HEK293 (cell line): ENCODE data around the gene CEP72.

Experiments
- CTCF ChIP-seq: fragments of 450-650 bp; formaldehyde crosslinking; IDR thresholded peaks from 2 replicates; pipeline ENCODE4 v1.5.1; 2016; ENCODE audit warnings: missing biosample characterization, missing genetic modification characterization
- ZBTB11 ChIP-seq: fragments of 450-650 bp; formaldehyde crosslinking; conservative IDR thresholded peaks from 2 replicates; pipeline ENCODE4 v1.5.1; 2016; ENCODE audit warnings: low read depth, missing biosample characterization, missing genetic modification characterization
- TF ChIP-seq, protein P1 (sequence below): fragments of 450-650 bp; formaldehyde crosslinking; IDR thresholded peaks from 2 replicates; pipeline ENCODE4 v1.5.1; 2016; ENCODE audit warnings: missing biosample characterization, missing genetic modification characterization

DNA sequence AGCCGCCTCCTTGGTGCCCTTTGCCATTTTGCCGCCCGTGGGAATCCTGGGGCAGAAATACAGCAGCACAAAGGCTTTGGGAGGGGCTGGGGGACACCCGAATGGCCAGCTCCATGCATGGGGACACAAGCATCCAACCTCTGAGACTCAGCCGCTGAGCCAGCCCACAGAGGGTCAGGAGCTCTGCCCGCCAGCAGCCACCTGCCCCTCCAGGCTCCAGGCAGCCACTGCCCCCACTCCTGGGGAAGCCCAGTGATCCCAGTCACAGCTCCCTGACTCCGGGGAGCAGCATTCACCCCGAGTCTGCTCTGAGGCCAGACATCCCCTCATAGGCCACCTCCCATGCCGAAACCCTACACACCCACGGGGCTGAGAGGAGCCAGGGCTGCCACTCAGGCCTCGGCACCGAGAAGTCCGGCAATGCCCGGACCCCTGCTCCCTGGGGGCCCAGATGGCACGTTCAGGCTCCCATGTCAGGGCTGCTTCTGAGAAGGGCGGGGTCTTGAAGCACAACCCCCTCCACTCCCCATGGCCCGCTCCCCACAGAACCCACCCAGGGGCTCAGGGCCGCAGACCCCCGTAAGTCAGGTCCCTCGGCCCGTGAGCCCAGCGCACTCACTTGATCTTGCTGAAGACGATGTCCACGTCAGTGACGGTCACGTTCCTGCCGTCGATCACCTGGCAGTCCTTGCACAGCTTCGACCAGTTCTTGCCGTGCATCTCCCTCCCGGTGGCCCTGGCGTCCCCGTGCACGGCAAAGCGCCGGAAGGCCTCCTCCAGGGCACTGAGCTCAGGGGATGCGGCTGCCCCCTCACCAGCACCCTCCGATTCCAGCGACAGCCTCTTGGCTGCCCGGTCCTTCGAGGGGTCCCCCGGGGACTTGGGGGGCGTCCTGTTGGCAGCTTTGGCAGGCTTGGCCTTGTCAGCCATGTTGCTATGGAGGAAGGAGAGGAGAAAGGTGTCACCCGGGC lies 65.3 kb downstream of the CEP72 start:
- TF ChIP-seq CTCF (tag by site-specific recombination): no peak
- TF ChIP-seq, protein P1, sequence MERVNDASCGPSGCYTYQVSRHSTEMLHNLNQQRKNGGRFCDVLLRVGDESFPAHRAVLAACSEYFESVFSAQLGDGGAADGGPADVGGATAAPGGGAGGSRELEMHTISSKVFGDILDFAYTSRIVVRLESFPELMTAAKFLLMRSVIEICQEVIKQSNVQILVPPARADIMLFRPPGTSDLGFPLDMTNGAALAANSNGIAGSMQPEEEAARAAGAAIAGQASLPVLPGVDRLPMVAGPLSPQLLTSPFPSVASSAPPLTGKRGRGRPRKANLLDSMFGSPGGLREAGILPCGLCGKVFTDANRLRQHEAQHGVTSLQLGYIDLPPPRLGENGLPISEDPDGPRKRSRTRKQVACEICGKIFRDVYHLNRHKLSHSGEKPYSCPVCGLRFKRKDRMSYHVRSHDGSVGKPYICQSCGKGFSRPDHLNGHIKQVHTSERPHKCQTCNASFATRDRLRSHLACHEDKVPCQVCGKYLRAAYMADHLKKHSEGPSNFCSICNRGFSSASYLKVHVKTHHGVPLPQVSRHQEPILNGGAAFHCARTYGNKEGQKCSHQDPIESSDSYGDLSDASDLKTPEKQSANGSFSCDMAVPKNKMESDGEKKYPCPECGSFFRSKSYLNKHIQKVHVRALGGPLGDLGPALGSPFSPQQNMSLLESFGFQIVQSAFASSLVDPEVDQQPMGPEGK (tag by site-specific recombination): no peak
- no peak for TF ChIP-seq ZBTB11 (tag by site-specific recombination)
